SJCRH30 (cell line): ENCODE data around the gene MAML3. TPM values are rescaled to one million over a fixed set of nuclear protein-coding genes. Genes with fewer than 3 reads are reported as not detected.

ENCODE experiments used
- DNase-seq, 2 experiments: peaks; one replicate each; pipeline ENCODE4 v3.0.0-alpha.2; 2015 to 2020
- H3K27ac ChIP-seq: fragments of 250-450 bp; sonication (Bioruptor Pico); 2 replicates; pipeline ENCODE4 v1.5.1; 2020; ENCODE audit warnings: mild to moderate bottlenecking, moderate library complexity
- H3K27me3 ChIP-seq: fragments of 250-450 bp; sonication (Bioruptor Pico); 2 replicates; pipeline ENCODE4 v1.5.1; 2020; ENCODE audit warnings: mild to moderate bottlenecking, moderate library complexity
- H3K36me3 ChIP-seq: fragments of 250-450 bp; sonication (Bioruptor Pico); 2 replicates; pipeline ENCODE4 v1.5.1; 2020; ENCODE audit warnings: mild to moderate bottlenecking, moderate library complexity
- H3K4me1 ChIP-seq: fragments of 250-450 bp; sonication (Bioruptor Pico); 2 replicates; pipeline ENCODE4 v1.5.1; 2020; ENCODE audit warnings: mild to moderate bottlenecking, moderate library complexity
- H3K4me3 ChIP-seq: fragments of 250-450 bp; sonication (Bioruptor Pico); 2 replicates; pipeline ENCODE4 v1.5.1; 2020; ENCODE audit warnings: mild to moderate bottlenecking, moderate library complexity
- H3K9me3 ChIP-seq: fragments of 250-450 bp; sonication (Bioruptor Pico); replicated peaks from 2 replicates; pipeline ENCODE4 v1.5.1; 2020; ENCODE audit warnings: mild to moderate bottlenecking, moderate library complexity
- total RNA-seq: library from RNA; depleted of rRNA; stranded (reverse); fragments of >200 nt; shearing (Covaris generic); gene quantifications from 2 replicates; pipeline ENCODE4 v1.2.3, GENCODE V29; 2014; rRNA removed

MAML3 gene
- total RNA-seq, 1 experiment from 2014 or later, result 0.42 TPM

- no peak for DNase-seq
- H3K4me1 ChIP-seq, result no peaks in the 10 kb centered on the region
- no peak overlapping the region for H3K4me3 ChIP-seq
- H3K27ac ChIP-seq, result no peak overlapping the region
- H3K27me3 ChIP-seq, result no peaks in the 10 kb centered on the region
- peaks cover 2% of the 10 kb centered on the region; the same call in 1 of the 2 replicates for H3K36me3 ChIP-seq
- H3K9me3 ChIP-seq, result no peaks in the 10 kb centered on the region
Observed at GRCh38 chr4:139675651-139676050, 478.3 kb downstream of the MAML3 start.

GRCh38 chr4:139674875-139675550 is 479.0 kb downstream of the MAML3 start:
- Histone ChIP-seq H3K9me3 (no peaks in the 10 kb centered on the region), H3K4me3 (no peak overlapping the region), H3K27me3 (no peaks in the 10 kb centered on the region), H3K36me3 (peaks cover 2% of the 10 kb centered on the region; the same call in 1 of the 2 replicates), H3K27ac (no peak overlapping the region), H3K4me1 (no peaks in the 10 kb centered on the region)
- DNase-seq, result no peak

- H3K4me3 ChIP-seq, result no peak overlapping the region
- no peak for DNase-seq
- H3K9me3 ChIP-seq, result no peaks in the 10 kb centered on the region
- H3K4me1 ChIP-seq, result no peaks in the 10 kb centered on the region
- H3K27me3 ChIP-seq, result no peaks in the 10 kb centered on the region
- no peak overlapping the region for H3K27ac ChIP-seq
- H3K36me3 ChIP-seq, result no peaks in the 10 kb centered on the region
Observed at GRCh38 chr4:139672732-139673131, 481.3 kb downstream of the MAML3 start.

- DNase-seq, result no peak
- Histone ChIP-seq H3K4me3 (no peak overlapping the region), H3K9me3 (no peaks in the 10 kb centered on the region), H3K27ac (no peak overlapping the region), H3K4me1 (no peaks in the 10 kb centered on the region; the same call in 1 of the 2 replicates), H3K36me3 (no peaks in the 10 kb centered on the region), H3K27me3 (no peaks in the 10 kb centered on the region)
Observed at GRCh38 chr4:139672215-139672614, 481.8 kb downstream of the MAML3 start.

- H3K9me3 ChIP-seq, result no peaks in the 10 kb centered on the region
- no peaks in the 10 kb centered on the region for H3K27me3 ChIP-seq
- no peak overlapping the region for H3K4me3 ChIP-seq
- DNase-seq, result no peak
- H3K27ac ChIP-seq, result no peak overlapping the region
- no peaks in the 10 kb centered on the region for H3K36me3 ChIP-seq
- H3K4me1 ChIP-seq, result peaks cover 4% of the 10 kb centered on the region; the same call in 1 of the 2 replicates
Observed at GRCh38 chr4:139670775-139671174, 483.2 kb downstream of the MAML3 start.

GRCh38 chr4:139669890-139670289 is 484.1 kb downstream of the MAML3 start:
- H3K27me3 ChIP-seq, result no peaks in the 10 kb centered on the region
- no peak overlapping the region for H3K27ac ChIP-seq
- no peak overlapping the region for H3K4me3 ChIP-seq
- no peaks in the 10 kb centered on the region for H3K9me3 ChIP-seq
- H3K4me1 ChIP-seq, result peaks cover 4% of the 10 kb centered on the region; the same call in 1 of the 2 replicates
- no peaks in the 10 kb centered on the region for H3K36me3 ChIP-seq
- DNase-seq, result no peak

- H3K27me3 ChIP-seq, result no peaks in the 10 kb centered on the region
- DNase-seq, result no peak
- H3K9me3 ChIP-seq, result no peaks in the 10 kb centered on the region
- peaks cover 4% of the 10 kb centered on the region; the same call in 1 of the 2 replicates for H3K4me1 ChIP-seq
- no peaks in the 10 kb centered on the region for H3K36me3 ChIP-seq
- no peak overlapping the region for H3K4me3 ChIP-seq
- no peak overlapping the region for H3K27ac ChIP-seq
Observed at GRCh38 chr4:139669335-139669734, 484.6 kb downstream of the MAML3 start.

GRCh38 chr4:139668658-139669201 is 485.3 kb downstream of the MAML3 start:
- DNase-seq, result no peak
- Histone ChIP-seq H3K4me3 (no peak overlapping the region), H3K27me3 (no peaks in the 10 kb centered on the region), H3K4me1 (peaks cover 4% of the 10 kb centered on the region; the same call in 1 of the 2 replicates), H3K27ac (no peak overlapping the region), H3K9me3 (no peaks in the 10 kb centered on the region), H3K36me3 (no peaks in the 10 kb centered on the region)

GRCh38 chr4:139668036-139668435 is 485.9 kb downstream of the MAML3 start:
- Histone ChIP-seq H3K9me3 (no peaks in the 10 kb centered on the region), H3K27ac (no peak overlapping the region), H3K36me3 (no peaks in the 10 kb centered on the region), H3K4me3 (no peak overlapping the region), H3K27me3 (no peaks in the 10 kb centered on the region), H3K4me1 (peaks cover 4% of the 10 kb centered on the region; the same call in 1 of the 2 replicates)
- DNase-seq, result no peak

Other genes with a start within 250 kb of the MAML3 start
- gene SCOC, start 219.5 kb upstream of the MAML3 start, total RNA-seq, result 49.8 and 55.9 TPM in 2 replicates